Stimulated activated CD8-positive, alpha-beta memory T cell treated with anti-CD3 and anti-CD28 coated beads, Interleukin-4, amount 100 ng/mL, for 1 hour (primary cell): ENCODE results near the gene CDH15.

ENCODE experiments used
- DNase-seq, 2 donors: peaks; one replicate each; pipeline ENCODE4 v3.0.0-alpha.2; 2020; ENCODE audit warnings: low read depth in 2 of 2, low spot score in 1 of 2

The CDH15 gene

DNA sequence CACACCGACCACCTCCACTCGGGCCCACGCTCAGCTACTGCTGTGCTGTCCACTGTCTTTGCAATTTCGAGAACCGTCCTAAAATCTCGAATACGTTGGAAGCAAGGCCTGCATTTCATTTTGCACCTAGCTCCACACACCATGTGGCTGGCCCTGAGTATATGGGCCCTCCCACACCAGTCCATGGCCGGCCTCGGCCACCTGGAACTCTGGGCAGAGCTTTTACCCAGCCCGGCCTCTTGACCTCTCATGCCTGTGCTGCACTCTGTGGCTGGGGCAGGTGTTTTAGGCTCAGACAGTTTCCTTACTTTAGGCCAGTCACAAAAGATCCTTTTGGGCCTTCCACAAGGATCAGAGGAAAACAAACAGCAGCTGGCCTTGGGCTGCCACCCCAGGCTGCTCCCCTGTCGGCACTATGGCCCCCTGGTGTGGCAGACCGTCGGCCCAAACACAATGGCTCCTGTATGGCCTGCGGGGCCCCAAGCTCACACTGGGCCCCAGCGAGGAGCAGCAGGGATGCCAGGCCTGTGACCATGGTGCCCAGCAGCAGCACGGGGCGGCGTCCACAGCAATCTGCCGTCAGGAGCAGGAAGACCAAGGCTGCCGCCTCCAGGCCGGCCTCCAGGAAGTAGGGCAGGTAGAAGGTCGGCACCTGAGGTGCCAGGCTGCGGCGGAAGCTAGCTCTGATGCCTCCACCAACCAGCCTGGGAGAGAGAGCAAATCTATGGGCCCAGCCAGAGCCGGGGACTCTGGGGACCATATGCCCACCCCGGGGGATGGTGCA is 26.3 kb downstream of the CDH15 start:
- DNase-seq = no peak

- no peak for DNase-seq
Measured at GRCh38 chr16:89198417-89199240, 27.1 kb downstream of the CDH15 start.

DNA sequence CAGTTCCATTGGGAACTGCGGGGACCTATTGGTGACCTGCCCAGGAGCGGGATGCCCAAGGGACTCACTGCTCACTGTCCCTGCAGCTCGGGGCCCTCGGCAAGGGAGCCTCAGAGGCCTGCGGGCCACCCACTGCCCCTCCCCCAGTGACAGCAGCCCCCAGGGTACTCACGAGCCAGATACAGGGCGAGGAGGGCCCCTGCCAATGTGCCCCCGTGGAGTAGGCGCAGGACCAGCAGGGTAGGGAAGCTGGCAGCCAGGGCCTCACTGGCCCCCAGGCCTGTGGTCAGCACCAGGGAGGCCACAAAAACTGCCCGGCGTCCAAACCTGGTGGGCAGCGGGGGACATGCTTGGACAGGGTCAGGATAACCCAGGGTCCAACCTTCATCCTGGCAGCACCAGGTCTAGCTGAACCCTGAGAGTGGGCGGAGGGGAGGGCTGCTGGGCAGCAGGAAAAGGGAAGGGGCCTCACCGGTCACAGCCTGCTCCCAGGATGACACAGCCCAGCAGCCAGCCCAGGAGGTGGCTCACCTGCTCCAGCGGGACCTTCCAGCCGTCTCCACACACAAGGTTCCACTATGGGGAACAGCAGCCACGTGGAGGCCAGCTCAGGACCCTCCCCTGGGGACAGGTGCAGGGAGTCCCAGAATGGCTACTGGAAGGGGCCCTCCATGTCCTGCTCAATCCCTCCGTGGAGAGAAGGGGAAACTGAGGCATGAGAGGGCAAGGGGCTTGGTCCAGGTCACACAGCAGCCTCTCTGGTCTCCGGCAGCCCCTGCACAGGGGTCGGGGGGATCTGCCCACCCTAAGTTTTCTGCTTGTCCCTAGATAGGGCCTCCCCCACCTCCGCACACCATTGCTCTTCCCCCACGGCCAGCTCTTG is 27.9 kb downstream of the CDH15 start:
- no peak for DNase-seq

GRCh38 chr16:89200124-89200849 is 28.7 kb downstream of the CDH15 start, which contains the start of gene SLC22A31:
TSS of gene SLC22A31 (minus strand) at chr16:89200537. CDS start at chr16:89200501, 36 bp downstream.
- no peak for DNase-seq

- no peak for DNase-seq
Measured at GRCh38 chr16:89200850-89201411, 29.4 kb downstream of the CDH15 start.

- peak; percentile 41 to 52 for DNase-seq
Measured at GRCh38 chr16:89201439-89202377, 30.2 kb downstream of the CDH15 start.

DNA sequence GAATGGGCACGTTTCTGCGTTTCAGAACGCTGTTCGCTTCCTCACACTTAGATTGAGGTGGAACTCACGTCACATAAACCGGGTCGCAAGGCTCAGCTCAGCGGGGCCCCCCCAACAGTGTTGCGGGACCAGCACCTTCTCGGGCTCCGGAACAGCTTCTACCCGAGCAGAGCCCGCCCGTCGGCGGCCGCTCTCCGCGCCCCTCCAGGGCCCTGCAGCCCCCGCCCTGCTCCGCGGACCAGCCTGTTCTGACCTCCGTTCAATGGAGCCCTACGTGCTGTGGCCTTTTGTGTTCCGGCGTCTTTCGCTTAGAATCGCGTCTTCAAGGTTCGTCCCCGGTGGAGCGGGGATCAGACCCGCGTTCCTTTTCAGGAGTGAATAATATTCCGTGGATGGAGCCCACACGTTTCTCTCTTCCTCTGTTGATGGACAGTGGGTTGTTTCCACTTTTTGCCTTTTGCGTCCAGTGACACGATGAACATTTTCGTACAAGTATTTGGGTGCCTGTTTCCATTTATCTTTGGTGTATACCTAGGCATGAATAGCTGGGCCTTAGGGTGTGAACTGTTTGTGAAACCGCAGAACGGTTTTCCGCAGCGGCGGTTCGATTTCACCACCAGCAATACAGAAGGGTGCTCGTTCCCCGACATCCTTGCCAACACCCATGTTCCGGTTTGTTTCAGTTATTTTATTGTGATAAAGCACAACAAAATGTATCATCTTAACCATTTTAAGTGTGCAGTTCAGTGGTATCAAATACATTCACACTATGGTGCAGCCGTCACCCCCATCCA is 31.1 kb downstream of the CDH15 start:
- DNase-seq = no peak

DNA sequence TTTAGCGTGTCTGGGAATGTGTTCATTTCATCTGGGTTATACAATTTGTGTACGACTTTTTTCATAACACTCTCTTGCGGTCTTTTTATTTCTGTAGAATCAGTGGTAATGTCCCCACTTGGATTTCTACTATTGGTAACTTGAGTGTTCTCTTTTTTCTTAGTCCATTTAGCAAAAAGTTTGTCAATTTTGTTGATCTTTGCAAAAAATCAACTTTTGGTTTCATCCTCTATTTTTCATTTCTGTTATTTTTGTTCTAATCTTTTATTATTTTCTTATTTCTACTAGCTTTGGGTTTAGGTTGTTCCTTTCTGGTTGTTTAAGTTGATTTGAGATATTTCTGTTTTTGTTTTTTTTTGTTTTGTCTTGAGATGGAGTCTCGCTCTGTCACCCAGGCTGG is 36.4 kb downstream of the CDH15 start:
- DNase-seq = no peak

- no peak for DNase-seq
Measured at GRCh38 chr16:89209522-89210044, 38.0 kb downstream of the CDH15 start.

- DNase-seq = no peak
Measured at GRCh38 chr16:89210165-89210903, 38.8 kb downstream of the CDH15 start.

DNA sequence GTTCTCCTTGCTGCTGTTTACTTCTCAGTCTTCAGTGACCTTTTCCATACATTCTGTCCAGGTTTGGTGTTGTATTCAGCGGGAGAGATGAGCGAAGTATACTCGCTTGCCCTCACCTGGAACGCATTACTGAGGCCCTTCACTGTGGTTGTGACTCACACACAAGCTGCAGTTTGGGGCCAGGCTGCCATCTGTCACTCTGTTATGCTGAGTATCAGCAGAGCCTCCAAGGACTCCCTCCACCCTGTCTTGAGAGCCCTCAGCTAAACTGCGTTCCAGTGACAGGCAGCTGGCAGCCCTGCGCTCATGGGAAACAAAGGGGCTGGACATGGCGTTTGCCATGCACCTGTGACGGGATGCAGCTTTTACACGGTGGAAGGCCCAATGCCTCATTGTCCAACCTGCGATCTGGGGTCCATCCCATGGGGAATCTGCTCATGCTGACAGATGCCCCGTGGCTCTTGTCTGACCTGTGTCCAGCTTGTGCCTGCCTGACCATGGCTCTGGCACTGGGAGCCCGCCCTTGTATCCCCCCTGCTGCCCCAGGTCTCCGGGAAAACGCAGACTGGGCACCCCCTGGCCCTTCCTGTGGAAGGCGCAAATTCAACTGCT is 39.5 kb downstream of the CDH15 start:
- DNase-seq = no peak

- peak; percentile 63 to 70 for DNase-seq
Measured at GRCh38 chr16:89216315-89217137, 45.0 kb downstream of the CDH15 start.

- DNase-seq = no peak
Measured at GRCh38 chr16:89217138-89217387, 45.5 kb downstream of the CDH15 start.

GRCh38 chr16:89217388-89218191 is 46.0 kb downstream of the CDH15 start, which contains the start of gene ZNF778:
TSS of gene ZNF778 (plus strand) at chr16:89217703. CDS start at chr16:89221128, 3,425 bp downstream.
- DNase-seq = peak; percentile 45 to 56

GRCh38 chr16:89219365-89219764 is 47.8 kb downstream of the CDH15 start:
- DNase-seq = no peak
